LNCaP clone FGC (cell line): Measurements from ENCODE around the gene TCP11L2.

Source experiments
- DNase-seq: peaks from one replicate; pipeline ENCODE4 v3.0.0-alpha.2; 2011; ENCODE audit warnings: low read depth
- H3K4me3 ChIP-seq: 2 replicates; pipeline ENCODE4 v1.5.1; 2011; ENCODE audit warnings: mild to moderate bottlenecking, low read depth, low read length, control low read depth
- CTCF ChIP-seq: IDR thresholded peaks from 2 replicates; pipeline ENCODE4 v1.5.1; 2012; ENCODE audit warnings: mild to moderate bottlenecking; ENCODE audit not compliant: control insufficient read depth, insufficient read depth; ENCODE audit errors: extremely low read depth

Gene TCP11L2

GRCh38 chr12:106341086-106341877 is 38.7 kb downstream of the TCP11L2 start:
- DNase-seq = no peak
- H3K4me3 ChIP-seq = no peak overlapping the region
- TF ChIP-seq CTCF = no peak

- no peak overlapping the region for H3K4me3 ChIP-seq
- peak; percentile 10 for DNase-seq
These were observed 40.1 kb downstream of the TCP11L2 start for GRCh38 chr12:106342397-106343213.

GRCh38 chr12:106343214-106343528 is 40.6 kb downstream of the TCP11L2 start:
- TF ChIP-seq CTCF = no peak
- no peak overlapping the region for H3K4me3 ChIP-seq

More at GRCh38 chr12:106342397-106343213, 40.1 kb downstream of the TCP11L2 start:
- no peak for TF ChIP-seq CTCF

GRCh38 chr12:106344131-106344530 is 41.6 kb downstream of the TCP11L2 start:
- no peak for DNase-seq
- no peak overlapping the region for H3K4me3 ChIP-seq
- no peak for TF ChIP-seq CTCF

More at GRCh38 chr12:106343214-106343528, 40.6 kb downstream of the TCP11L2 start:
- no peak for DNase-seq

DNA sequence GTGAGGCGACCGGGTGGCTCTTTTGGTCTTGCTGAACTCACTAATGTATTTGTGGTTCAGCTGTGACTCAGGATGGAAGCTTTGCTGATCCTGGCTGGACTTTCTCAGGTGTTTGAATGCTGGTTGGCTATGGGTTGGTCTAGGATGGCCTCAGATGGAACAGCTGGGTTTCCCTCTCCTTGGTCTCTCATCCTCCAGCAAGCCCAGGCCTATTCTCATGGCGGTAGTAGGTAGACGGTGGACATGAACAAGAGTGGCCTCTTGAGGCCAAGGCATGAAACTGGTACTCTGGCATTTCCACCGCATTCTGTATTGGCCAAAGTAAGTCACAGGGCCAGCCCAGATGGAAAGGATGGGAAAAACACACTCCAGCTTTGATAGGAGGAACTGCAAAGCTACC is 43.2 kb downstream of the TCP11L2 start:
- TF ChIP-seq CTCF = peak; percentile 38
- H3K4me3 ChIP-seq = no peak overlapping the region
- DNase-seq = peak; percentile 39

- no peak overlapping the region for H3K4me3 ChIP-seq
- DNase-seq = no peak
- TF ChIP-seq CTCF = no peak
These were observed 45.9 kb downstream of the TCP11L2 start for GRCh38 chr12:106348411-106348810.
